ENCODE results near the gene LSM14B.
"Not testable (repeated sequence)": the region's sequence is repeated elsewhere in the genome, so short reads cannot be mapped to it uniquely, and the experiment has no call there.

The LSM14B gene

DNA sequence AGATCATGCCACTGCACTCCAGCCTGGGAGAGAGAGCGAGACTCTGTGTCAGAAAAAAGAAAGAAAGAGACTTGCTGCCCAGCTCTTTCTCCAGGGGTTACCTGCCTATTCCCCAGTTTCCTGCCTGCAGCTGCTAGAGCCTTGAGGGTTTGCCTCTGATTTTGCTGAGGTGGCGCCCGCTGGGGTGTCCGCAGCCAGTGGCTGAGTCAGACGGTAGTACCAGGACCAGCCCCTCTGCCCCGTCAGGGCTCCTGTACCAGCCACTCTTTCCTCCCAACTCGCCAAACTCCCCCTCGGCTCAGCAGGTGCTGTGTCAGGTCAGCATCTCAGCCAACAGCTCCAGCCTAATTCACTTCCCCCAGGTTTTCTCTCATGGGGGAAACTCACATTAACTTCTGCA, 7.4 kb upstream of the LSM14B start:
- DNase-seq (ENCODE audit: low spot score): no peak

GRCh38 chr20:62115800-62116407, 6.4 kb upstream of the LSM14B start:
- not testable (repeated sequence) for DNase-seq (ENCODE audit: low spot score)

DNA sequence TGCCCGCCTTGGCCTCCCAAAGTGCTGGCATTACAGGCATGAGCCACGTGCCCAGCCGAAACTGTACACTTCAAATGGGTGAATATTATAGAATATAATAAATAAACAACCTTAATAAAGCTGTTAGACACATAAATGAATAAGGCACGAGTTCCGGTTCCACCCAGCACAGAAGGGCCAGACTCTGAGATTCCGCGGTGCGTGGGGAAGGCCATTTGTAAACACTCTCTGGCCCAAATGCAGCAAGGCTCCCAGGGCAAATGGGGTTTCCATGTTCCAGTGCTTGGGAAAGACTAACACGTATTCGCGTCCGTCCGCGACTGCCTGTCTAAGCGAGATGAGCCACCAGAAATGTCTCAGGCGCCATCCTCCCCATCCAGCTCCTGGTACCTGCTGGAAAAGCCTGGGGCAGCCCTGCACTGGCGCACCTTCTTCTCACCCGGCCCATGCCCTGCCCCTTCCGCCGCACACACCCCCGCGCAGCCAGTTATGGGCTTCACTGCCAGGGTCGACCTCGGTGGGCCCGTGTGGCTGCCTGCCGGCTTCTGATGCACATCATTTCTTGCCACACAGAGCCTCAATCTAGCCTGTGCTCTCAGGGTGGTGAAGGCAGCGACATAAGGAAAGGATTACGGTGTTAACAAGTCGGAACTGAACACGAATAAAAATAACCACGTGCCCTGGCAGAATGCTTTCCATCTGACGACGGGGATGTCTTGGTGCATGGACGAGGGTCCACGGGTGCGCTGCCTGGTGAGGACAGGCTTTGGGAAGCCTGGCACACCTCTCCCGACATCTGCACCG, 5.5 kb upstream of the LSM14B start:
- no peak for DNase-seq (ENCODE audit: low spot score)

- DNase-seq (ENCODE audit: low spot score): no peak
Measured at GRCh38 chr20:62117362-62117646, 5.0 kb upstream of the LSM14B start.

DNA sequence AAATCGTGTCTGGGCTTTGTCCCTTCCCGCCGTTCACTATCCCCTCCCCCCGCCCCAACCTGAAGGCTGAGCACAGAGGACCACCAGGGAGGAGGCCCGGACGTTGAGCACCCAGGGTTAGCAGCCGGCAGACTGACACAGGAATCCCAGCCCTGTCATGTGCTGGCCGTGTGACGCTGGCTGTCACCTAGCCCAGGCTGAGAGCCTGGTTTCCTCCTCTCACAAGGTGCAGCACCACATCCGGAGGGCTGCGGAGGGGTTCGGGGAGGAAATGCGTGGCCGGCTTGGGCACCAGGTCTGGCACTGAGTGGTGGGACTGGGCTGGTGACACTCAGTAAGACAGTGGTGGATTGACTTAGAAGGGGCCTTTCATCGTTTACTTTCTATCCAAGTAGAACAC, 4.6 kb upstream of the LSM14B start:
- no peak for DNase-seq (ENCODE audit: low spot score)

- no peak for DNase-seq (ENCODE audit: low spot score)
Measured at GRCh38 chr20:62118113-62119043, 3.9 kb upstream of the LSM14B start.

GRCh38 chr20:62119115-62119514, 3.2 kb upstream of the LSM14B start:
- DNase-seq (ENCODE audit: low spot score): no peak

GRCh38 chr20:62119591-62120364, 2.5 kb upstream of the LSM14B start:
- DNase-seq (ENCODE audit: low spot score): no peak

- DNase-seq (ENCODE audit: low spot score): no peak
Measured at GRCh38 chr20:62120365-62120762, 1.9 kb upstream of the LSM14B start.

GRCh38 chr20:62120990-62121775, 1.1 kb upstream of the LSM14B start:
- no peak for DNase-seq (ENCODE audit: low spot score)

- peak; percentile 50 for DNase-seq (ENCODE audit: low spot score)
Measured at GRCh38 chr20:62122654-62123449, 577 bp downstream of the LSM14B start.

DNA sequence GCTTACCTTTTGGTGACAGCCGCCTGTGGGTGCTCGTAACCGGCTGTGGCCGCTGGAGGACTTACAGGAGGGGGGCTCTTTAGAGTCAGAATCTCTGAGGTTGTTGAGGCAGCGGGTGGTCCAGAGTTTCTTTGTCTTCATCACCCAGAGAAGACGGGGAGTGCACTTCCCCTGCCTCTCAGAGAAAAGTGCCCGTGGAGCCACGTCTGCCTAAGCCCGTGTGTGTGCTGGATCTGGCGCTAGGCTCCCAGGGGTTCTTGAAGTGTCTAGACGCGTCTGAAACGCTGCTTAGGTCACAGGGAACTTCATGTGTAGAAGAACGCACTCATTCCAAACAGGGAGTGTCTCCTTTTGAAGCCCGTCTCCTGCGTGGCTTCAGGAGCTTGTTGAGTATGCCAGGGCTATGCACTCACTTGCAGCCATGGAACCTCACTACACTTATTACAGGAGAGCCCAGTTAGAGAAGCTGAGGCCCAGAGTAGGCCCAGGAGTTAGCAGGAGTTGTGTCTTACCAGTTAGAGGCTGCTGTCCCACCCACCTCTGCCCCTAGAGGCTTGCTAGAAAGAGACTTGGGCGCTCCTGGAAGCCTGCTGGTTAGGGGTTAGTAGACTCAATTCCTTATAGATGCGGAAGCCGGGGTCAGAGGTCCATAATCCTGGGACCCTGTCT, 1.3 kb downstream of the LSM14B start:
- no peak for DNase-seq (ENCODE audit: low spot score)

- DNase-seq (ENCODE audit: low spot score): no peak
Measured at GRCh38 chr20:62126141-62126540, 3.9 kb downstream of the LSM14B start.

DNA sequence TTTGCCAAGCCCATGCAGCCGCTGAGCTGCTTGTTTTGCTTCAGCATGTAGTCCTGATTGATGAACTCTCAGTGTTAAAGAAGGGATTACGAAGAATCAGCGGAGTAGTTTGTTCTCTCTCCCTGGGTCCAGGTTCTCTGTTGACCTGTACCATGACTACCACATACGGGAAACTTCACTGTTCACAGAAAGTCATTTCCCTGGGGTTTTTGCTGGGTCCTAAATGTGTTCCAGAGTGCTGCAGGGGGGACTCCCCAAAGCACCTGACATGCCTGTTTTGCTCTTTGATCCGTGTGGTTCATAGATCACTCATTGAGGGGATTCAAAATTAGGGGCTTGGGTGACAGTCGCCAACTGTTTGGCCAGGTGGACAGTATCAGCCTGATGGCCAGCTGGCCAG, 5.5 kb downstream of the LSM14B start:
- no peak for DNase-seq (ENCODE audit: low spot score)

DNA sequence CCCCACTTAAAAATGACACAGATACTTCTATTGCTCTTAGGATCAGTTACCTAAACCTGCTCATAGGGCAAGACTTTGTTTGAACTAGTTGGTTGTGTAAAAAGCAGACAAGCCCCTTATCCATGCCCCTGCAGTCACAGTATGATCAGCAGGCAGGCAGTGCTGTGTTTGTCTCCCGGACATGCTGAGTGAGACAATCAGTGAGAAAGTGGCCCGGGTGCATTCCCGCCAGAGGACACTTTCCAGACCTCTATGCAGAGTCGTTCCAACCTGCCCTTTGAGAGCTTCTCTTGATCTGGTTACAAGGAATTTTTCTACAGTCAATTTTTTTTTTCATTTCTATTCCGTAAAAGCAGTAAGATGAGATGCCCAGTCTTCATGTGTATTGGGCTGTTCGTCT, 6.2 kb downstream of the LSM14B start:
- DNase-seq (ENCODE audit: low spot score): no peak

GRCh38 chr20:62129731-62130531, 7.7 kb downstream of the LSM14B start:
- DNase-seq (ENCODE audit: low spot score): no peak

DNA sequence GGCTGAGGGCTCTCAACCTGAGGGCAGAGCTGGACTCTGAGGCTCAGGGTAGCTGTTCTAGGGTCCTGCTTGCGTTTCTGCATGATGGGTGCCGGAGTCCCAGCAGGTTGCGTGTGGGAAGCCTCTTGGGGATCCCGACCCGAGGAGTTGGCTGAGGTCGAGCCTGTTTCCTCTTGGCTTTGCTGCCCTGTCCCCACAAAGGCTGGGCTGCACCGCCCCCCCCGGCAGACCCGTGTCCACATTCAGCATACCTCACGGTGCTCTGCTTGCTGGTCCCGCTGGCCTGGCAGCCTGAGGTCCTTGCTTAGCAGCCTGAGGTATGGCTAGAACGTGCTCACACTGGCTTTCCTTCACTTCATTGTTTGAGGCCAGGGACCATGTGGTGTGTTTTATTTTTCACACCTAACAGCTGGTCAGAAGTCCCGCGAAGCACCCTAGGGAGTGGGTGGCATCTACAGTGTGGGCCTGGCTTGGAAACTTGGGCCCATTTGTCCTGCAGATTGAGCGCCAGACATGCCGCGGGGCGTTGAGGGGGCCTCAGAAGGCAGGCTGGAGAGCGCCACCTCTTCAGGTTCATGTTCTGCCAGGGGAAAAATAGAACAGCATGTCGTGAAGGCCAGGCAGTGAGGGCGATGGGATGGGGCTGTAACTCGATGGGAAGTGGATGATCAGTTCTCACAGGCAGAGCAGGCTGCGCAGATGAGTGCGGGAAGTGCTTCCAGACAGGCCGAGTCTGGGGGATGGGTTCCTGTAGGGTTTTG, 9.5 kb downstream of the LSM14B start:
- no peak for DNase-seq (ENCODE audit: low spot score)

DNA sequence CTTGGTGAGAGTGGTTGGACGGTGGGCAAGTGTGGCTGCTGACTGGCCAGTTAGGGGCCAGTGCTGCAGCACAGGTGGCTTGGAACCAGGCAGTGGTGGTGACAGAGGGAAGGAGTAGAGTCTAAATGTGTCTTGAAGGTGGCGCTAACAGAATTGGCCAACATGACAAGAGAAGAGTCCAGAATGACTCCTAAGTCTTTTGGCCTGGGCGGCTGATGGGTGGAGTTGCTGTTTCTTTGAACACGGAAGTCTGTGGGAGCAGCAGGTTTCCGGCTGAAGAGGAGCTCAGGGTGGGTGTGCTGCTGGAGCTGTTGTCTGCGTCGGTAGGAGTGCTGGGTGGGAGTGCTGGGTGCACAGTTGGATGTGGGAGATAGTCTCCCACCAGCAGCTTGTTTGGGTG, 10.1 kb downstream of the LSM14B start:
- DNase-seq (ENCODE audit: low spot score): no peak

Measured in hepatic stellate cell (primary cell).